HG02642 (cell line): ENCODE measurements around the gene STX4.

Source experiments
- ATAC-seq: cut with Tn5 transposase; IDR thresholded peaks from one replicate; pipeline ENCODE4 v1.9.1; 2021; ENCODE audit warnings: mild to moderate bottlenecking; ENCODE audit not compliant: unreplicated experiment, poor library complexity

The STX4 gene

GRCh38 chr16:31081428-31082351, 48.3 kb downstream of the STX4 start:
- no peak for ATAC-seq

GRCh38 chr16:31082368-31083045, 49.1 kb downstream of the STX4 start:
- no peak for ATAC-seq

GRCh38 chr16:31083081-31083480, 49.7 kb downstream of the STX4 start:
- no peak for ATAC-seq

GRCh38 chr16:31083556-31083955, 50.2 kb downstream of the STX4 start:
- ATAC-seq, result no peak

- no peak for ATAC-seq
Observed at GRCh38 chr16:31083981-31084380, 50.6 kb downstream of the STX4 start.

- no peak for ATAC-seq
Observed at GRCh38 chr16:31084584-31085302, 51.4 kb downstream of the STX4 start.

- ATAC-seq, result no peak
Observed at GRCh38 chr16:31085411-31085810, 52.1 kb downstream of the STX4 start.

GRCh38 chr16:31085873-31086628, 52.7 kb downstream of the STX4 start:
- ATAC-seq, result no peak

- ATAC-seq, result no peak
Observed at GRCh38 chr16:31086629-31086906, 53.2 kb downstream of the STX4 start.

GRCh38 chr16:31087481-31087880, 54.1 kb downstream of the STX4 start:
- no peak for ATAC-seq

- ATAC-seq, result no peak
Observed at GRCh38 chr16:31087971-31088370, 54.6 kb downstream of the STX4 start.

- no peak for ATAC-seq
Observed at GRCh38 chr16:31088459-31089183, 55.3 kb downstream of the STX4 start, which contains the start of gene PRSS53. PRSS53 (minus strand) TSS chr16:31088943; CDS start chr16:31088809, 134 bp downstream.

GRCh38 chr16:31089199-31089598, 55.8 kb downstream of the STX4 start:
- no peak for ATAC-seq
